ENCODE measurements around the gene OSBPL10. TPM values are rescaled to one million over a fixed set of nuclear protein-coding genes. Genes with fewer than 3 reads are reported as not detected.

Gene OSBPL10
- total and polyA plus RNA-seq, 2 of the 8 experiments (the other 6 are each of a cell fraction or from before 2014, with no cell fraction given), result 26.2 to 86.7 TPM

GRCh38 chr3:31882431-31882830 is 98.6 kb downstream of the OSBPL10 start (continued):
- TF ChIP-seq JUN (IDR thresholded peaks at IDR 0.05; ENCODE audit: low read depth, low read length), result no peak
- TF ChIP-seq CREB1 (IDR thresholded peaks at IDR 0.05), result no peak
- TF ChIP-seq FOSL1 (IDR thresholded peaks at IDR 0.05; ENCODE audit: insufficient read depth, low read depth, low read length), result no peak
- no peak for TF ChIP-seq ZNF274 (IDR thresholded peaks at IDR 0.05; ENCODE audit: borderline replicate concordance, extremely low read depth, low read length)
